ENCODE measurements around the gene PSMB7.

The PSMB7 gene

GRCh38 chr9:124412228-124412575, 3.0 kb downstream of the PSMB7 start:
- no peak for DNase-seq (ENCODE audit: extremely low read depth in 1 of 2, low read depth in 1 of 2)

- DNase-seq (ENCODE audit: extremely low read depth in 1 of 2, low read depth in 1 of 2): no peak
These were observed 3.6 kb downstream of the PSMB7 start for GRCh38 chr9:124411514-124412227.

GRCh38 chr9:124410321-124410913, 4.8 kb downstream of the PSMB7 start:
- no peak for DNase-seq (ENCODE audit: extremely low read depth in 1 of 2, low read depth in 1 of 2)

- no peak for DNase-seq (ENCODE audit: extremely low read depth in 1 of 2, low read depth in 1 of 2)
These were observed 5.8 kb downstream of the PSMB7 start for GRCh38 chr9:124409410-124409809.

GRCh38 chr9:124403246-124403645, 12.0 kb downstream of the PSMB7 start:
- no peak for DNase-seq (ENCODE audit: extremely low read depth in 1 of 2, low read depth in 1 of 2)

- DNase-seq (ENCODE audit: extremely low read depth in 1 of 2, low read depth in 1 of 2): no peak
These were observed 15.0 kb downstream of the PSMB7 start for GRCh38 chr9:124399968-124400940.

GRCh38 chr9:124399323-124399967, 15.8 kb downstream of the PSMB7 start:
- no peak for DNase-seq (ENCODE audit: extremely low read depth in 1 of 2, low read depth in 1 of 2)

GRCh38 chr9:124398191-124398935, 16.9 kb downstream of the PSMB7 start:
- DNase-seq (ENCODE audit: extremely low read depth in 1 of 2, low read depth in 1 of 2): no peak

- no peak for DNase-seq (ENCODE audit: extremely low read depth in 1 of 2, low read depth in 1 of 2)
These were observed 19.4 kb downstream of the PSMB7 start for GRCh38 chr9:124395826-124396225.

GRCh38 chr9:124394596-124394995, 20.6 kb downstream of the PSMB7 start:
- DNase-seq (ENCODE audit: extremely low read depth in 1 of 2, low read depth in 1 of 2): no peak

- no peak for DNase-seq (ENCODE audit: extremely low read depth in 1 of 2, low read depth in 1 of 2)
These were observed 21.1 kb downstream of the PSMB7 start for GRCh38 chr9:124394167-124394566.

- no peak for DNase-seq (ENCODE audit: extremely low read depth in 1 of 2, low read depth in 1 of 2)
These were observed 22.3 kb downstream of the PSMB7 start for GRCh38 chr9:124392871-124393460.

- DNase-seq (ENCODE audit: extremely low read depth in 1 of 2, low read depth in 1 of 2): no peak
These were observed 22.9 kb downstream of the PSMB7 start for GRCh38 chr9:124392254-124392870.

GRCh38 chr9:124390794-124391658, 24.2 kb downstream of the PSMB7 start:
- no peak for DNase-seq (ENCODE audit: extremely low read depth in 1 of 2, low read depth in 1 of 2)

- DNase-seq (ENCODE audit: extremely low read depth in 1 of 2, low read depth in 1 of 2): no peak
These were observed 25.9 kb downstream of the PSMB7 start for GRCh38 chr9:124389146-124389939.

GRCh38 chr9:124388275-124389048, 26.8 kb downstream of the PSMB7 start:
- DNase-seq (ENCODE audit: extremely low read depth in 1 of 2, low read depth in 1 of 2): no peak

- DNase-seq (ENCODE audit: extremely low read depth in 1 of 2, low read depth in 1 of 2): no peak
These were observed 29.0 kb downstream of the PSMB7 start for GRCh38 chr9:124386201-124386600.

Data from activated CD8-positive, alpha-beta memory T cell treated with anti-CD3 and anti-CD28 coated beads for 1 hour (primary cell).